H1 (cell line): ENCODE measurements around the gene SLC25A21. TPM values are rescaled to one million over a fixed set of nuclear protein-coding genes. Genes with fewer than 3 reads are reported as not detected.

ENCODE experiments used
- polyA plus RNA-seq, 7 experiments: library from polyadenylated mRNA; depleted of rRNA in 3 of 7; stranded (reverse) in 5 of 7; unstranded in 2 of 7; fragments of >200 nt in 5 of 7; fragments of 200-250 nt in 2 of 7; gene quantifications; 1 replicate in 5 of 7; 2 replicates in 1 of 7; 4 replicates in 1 of 7; pipeline versions ENCODE4 v1.2.1 to v1.2.3, GENCODE V29; 2011 to 2013; ENCODE audit warnings: missing spikeins in 2 of 7, mixed read lengths in 2 of 7
- total RNA-seq: library from RNA; stranded (reverse); fragmentation: NEBNext Ultra II Directional; extraction: Animal tissue kit (Norgen Biotek cat#: 25700); gene quantifications from 2 replicates; pipeline ENCODE4 v1.2.1, GENCODE V29; 2021
- TF ChIP-seq, protein P1 (sequence below): IDR thresholded peaks from 2 replicates; pipeline ENCODE4 v1.6.1; 2012; ENCODE audit warnings: inconsistent platforms

SLC25A21 gene
- total and polyA plus RNA-seq, 2 of the 8 experiments (the other 6 are each of a cell fraction or from before 2014, with no cell fraction given), result 6.9 to 15.7 TPM

DNA sequence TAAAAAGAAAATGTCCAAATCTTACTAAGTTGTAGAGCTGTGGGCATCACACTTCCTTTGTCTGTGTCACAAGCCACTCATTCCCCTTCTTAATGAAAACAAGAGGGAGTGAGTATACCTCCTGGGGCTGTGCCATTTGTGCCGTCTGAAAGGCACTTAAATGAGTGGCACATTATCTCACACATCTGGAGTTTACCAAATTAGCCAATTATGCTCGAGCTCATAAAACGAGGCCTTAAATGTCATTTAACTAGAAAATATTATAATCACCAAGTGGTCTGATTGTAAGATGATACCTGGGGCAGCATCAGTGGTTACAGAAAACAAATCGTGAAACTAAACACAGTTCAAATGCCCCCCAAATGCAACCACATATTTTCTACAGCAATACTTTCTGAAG, 364.7 kb downstream of the SLC25A21 start (continued):
- TF ChIP-seq, protein P1, sequence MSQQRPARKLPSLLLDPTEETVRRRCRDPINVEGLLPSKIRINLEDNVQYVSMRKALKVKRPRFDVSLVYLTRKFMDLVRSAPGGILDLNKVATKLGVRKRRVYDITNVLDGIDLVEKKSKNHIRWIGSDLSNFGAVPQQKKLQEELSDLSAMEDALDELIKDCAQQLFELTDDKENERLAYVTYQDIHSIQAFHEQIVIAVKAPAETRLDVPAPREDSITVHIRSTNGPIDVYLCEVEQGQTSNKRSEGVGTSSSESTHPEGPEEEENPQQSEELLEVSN, result no peak
- TF ChIP-seq, all 59 proteins: peak for 0
